HL-60/S4 treated with phorbol 12-myristate 13-acetate at 8.2 ng/mL for 4 days and 3 days (cell line): ENCODE measurements around the gene POM121.
"Not testable (repeated sequence)": the region's sequence is repeated elsewhere in the genome, so short reads cannot be mapped to it uniquely, and the experiment has no call there.

Experiments
- in situ Hi-C: fragments of 300-500 bp; cut with MboI; formaldehyde crosslinking; loops from 2 replicates; pipeline ENCODE4 v1.15.0; 2022; ENCODE audit warnings: low sequenced_read_pairs

Gene POM121

DNA sequence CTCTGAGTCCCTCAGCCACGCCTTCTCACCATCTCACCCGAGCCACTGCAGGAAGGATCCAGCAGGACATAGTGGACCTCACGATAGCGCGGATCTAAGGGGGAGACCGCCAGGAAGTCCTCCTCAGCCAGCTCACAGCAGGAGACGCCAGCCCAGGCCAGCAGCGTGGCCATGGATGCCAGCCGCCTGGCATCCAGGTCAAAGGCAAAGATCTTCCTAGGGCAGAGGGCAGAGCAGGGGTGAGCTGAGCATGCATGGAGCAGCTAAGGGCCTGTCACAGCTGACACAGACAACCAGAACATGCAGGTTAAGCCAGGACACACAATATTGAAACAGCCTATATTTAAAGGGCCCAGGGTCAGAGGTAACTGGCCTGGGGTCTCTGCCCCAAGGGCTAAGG lies 24.4 kb downstream of the POM121 start:
- in situ Hi-C loops: not testable (repeated sequence)

DNA sequence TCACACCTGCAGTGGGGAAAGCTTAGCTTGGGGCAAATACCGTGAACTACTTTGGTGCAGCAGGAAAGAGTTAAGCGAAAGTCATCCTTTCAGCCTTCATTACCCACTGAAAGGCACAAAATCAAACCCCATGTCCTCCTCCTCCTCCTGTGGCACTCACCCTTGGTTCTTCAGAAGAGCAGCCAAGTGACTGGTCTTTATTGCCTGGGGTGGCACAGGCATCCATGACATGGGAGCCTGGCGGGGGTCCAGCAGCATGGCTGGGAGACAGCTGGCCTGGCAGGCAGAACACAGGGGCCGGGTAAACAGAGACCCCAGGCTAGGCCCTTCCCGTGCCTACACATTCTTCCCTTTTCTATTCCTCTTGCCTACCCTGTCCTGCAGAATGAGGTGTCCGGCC lies 24.8 kb downstream of the POM121 start:
- in situ Hi-C loops: not testable (repeated sequence)

DNA sequence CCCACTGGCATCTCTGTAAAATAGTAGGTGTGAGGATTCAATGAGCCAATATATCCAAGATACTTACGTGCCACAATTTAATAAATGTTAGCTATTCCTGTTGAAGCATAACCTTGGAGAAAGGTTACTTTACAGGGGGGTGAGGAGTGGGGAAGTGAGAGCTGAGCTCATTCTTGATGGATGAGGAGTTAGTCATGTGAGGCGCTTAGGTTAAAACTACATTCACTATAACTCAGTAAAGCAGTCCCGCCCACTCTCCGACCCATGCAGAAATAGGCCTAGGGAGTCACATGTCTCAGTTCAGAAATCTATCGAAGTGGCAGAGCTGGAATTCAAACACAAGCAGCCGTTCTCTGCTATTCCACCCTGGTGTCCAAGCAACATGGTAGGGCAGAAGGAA lies 25.5 kb downstream of the POM121 start:
- in situ Hi-C loops: not testable (repeated sequence)

DNA sequence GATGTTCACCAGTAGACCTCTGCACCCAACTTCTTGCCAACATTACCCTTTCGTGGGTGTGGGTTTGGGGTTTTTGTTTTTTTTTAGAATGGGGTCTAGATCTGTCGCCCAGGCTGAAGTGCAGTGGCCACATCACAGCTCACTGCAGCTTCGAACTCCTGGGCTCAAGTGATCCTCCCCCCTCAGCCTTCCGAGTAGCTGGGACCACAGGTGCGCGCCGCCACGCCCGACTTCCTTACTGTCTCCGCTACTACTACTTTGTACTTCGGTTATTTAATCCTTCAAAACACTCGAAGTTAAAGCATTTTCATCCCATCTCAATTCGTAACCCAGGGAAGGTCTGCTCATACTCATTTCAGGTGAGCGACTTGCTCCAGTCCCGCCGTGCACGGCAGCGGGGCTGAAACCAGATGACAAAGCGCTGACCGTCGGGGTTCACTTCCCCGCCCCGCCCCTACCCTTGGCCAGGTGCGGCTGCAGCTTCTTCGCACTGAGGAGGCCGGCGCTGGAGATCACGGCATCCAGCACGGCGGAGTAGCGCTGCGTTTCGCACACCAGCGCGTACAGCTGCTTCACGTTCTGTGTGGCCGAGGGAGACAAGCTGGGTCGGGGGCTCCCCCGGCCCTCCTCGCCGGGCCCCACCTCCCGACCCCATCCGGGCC lies 29.1 kb downstream of the POM121 start:
- in situ Hi-C loops: not testable (repeated sequence)

DNA sequence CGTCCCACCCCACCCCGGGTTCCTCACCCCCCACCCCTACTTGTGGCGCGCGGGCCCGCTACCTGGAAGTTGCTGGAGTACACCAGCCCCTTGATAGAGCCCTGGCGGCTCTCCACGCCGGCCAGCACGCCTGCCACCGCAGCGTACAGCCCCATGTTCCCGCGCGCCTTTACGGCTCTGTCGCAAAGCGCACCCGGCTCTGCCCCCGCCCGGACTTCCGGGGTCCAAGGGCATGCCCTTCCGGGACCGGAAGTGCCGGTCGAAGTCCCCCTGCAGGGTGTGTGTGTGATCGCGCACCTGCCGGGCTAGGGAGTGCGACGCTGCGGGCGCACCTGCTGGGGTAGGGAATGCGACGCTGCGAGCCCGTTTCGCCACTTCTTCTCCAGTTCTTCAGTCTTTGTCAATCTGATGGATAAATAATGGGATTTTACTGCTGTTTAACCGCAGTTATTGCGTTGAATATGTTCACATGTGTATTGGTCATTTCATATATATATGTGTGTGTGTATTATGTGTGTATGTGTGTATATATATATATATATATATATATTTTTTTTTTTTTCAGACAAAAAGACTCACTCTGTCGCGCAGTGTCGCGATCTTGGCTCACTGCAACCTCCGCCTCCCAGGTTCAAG lies 29.8 kb downstream of the POM121 start:
- in situ Hi-C loops: not testable (repeated sequence)

DNA sequence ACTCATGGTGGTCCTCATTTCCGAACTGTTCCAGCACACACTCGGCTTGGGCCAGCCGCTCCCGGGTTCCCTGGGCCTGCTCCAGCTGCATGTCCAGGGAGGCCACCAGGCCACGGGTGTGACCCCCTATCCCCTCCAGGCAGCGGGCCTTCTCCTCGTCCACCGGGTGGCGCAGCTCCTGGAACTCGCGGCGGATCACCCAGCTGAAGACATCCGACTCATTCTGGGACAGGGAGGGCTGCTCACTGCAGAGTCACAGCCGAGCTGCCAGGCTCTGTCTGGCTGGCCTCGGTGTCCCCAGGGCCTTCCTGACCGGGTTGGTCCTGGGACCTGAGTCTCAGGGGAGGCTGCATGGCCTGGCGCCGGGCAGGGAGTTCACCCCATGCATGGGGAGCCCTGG lies 35.1 kb downstream of the POM121 start:
- in situ Hi-C loops: not testable (repeated sequence)

DNA sequence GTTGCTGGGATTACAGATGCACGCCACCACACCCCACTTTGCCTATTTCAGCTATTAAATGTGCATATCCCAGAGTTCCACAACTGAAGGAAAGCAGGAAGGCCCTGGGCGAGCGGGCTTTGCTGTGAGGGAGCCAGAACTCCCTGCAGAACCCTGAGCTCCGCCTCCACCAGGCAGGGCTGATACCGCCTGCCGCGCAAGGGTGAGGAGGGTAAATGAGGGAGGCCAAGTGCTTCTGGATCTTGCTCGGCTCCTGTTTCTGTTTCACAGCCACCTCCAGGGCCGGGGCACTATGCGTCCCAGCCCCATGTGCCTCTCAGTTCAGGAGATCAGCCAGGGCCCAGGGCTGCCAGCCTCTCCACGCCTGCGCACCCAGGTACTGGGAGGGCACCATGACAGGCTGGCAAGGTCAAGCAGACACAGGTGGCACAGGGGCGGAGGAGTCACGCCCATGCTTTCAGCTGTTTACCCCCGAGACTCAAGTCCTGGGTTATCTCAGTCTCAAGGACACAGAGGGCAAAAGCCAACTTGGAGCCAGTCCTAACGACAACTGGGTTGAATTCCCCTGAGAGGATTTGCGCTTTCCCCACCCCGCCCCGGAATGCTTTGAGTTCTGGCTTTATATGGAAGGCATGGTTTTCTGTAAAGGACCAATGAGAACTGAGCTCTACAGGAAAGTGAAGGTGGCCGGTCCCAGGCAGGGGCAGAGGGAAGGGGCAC lies 35.9 kb downstream of the POM121 start:
- in situ Hi-C loops: not testable (repeated sequence)

DNA sequence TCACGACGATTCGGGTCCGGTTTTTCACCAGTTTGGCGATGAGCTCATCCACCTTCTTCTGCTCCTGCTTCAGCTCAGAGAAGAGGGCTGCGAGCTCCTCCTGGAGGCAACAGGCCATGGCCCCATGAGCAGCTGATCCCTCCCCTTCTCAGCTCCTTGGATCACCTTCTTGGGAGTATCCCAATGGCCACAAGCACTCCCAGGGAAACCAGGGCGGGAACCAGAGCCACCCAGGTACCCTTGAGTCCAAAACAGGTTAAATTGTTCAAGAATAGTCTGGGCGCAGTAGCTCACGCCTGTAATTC lies 36.4 kb downstream of the POM121 start:
- in situ Hi-C loops: not testable (repeated sequence)

DNA sequence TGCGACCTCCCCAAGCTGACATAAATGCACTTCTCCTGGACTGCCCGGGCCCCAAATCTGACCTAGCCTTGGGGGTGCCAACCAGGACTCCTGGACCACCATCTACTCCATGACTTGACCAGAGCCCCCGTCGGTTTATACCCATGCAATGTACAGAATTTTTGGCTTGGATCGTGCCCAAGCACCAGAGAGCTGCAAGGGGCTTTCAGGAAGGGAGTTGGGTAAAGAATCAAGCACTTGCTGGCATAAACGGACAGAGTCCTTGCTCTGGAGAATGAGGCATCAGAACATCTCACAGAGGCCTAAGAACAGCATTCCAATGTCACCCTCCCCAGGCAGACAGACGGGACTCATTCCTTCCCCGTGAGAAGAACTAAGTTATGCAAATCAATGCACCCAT lies 38.2 kb downstream of the POM121 start:
- in situ Hi-C loops: not testable (repeated sequence)

DNA sequence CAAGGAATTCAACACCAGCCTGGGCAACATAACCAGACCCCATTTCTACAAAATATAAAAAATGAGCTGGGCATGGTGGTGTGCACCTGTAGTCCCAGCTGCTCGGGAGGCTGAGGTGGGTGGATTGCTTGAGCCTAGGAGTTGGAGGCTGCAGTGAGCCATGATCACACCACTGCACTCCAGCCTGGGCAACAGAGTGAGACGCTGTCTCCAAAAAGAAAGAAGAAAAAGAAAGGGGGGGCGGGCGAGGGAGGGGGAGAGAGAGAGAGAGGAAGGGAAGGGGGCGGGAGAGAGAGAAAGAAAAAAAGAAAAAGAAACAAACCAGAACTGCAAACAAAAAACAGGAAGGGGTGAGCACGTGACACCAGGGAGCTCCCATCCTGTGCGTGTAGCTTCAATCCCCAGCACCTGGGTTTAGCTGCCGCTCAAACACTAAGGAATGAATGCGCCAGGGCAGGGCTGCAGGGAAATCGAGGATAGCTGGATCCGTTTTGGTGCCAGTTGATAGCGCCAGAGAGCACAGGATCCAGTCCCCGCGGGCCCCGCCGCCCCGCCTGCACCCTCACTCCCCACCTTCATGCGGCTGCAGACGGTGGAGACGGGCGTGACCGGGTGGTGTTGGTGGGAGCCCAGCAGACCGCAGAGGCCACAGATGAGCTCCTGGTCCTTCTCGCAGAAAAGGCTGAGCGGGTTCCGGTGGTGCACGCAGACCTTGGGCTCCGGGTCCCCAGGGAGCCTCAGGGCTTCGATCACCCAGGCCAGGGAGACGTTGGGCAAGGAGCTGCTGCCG lies 40.5 kb downstream of the POM121 start:
- in situ Hi-C loops: not testable (repeated sequence)

DNA sequence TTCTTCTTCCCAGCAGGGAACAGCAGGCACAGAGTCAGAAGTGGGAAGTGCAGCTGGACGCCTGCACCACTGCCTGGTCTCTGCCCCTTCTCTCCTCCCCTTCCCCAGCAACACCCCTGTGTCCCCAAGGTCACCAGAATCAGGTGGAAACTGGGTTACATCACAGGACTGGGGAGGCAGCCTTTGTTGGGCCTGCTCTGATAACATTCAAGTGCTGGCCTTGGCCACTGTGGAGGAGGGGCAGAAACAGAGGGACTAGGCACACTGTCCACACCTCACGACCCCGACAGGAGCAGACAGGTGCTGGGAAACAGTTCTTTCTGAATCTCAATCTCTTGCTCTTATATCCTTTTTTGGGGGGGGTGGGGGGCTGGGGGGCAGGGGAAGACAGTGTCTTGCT lies 42.0 kb downstream of the POM121 start:
- in situ Hi-C loops: not testable (repeated sequence)

DNA sequence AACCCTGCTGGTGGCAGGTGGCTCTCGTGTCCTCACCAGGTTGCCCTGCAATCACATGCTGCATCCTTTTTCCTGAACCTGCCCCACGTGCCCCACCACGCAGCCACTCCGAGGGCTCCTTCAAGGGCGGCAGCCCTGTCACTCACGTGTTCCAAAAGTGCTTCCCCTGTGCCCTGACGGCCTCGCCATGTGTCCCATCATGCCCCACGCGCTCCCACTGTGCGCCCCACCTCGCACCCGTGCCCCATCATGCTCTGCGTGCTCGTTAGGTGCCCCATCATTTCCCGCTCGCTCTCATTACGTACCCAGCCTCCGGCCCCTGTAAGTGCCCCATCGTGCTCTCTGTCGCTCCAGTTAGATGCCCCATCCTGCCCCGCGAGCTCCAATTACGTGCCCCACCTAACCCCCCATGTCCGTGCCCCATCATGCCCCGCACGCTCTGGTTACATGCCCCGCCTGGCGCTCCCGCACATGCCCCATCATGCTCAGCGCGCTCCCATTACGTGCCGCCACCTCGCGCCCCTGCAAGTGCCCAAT lies 44.2 kb downstream of the POM121 start, which contains the start of gene TRIM74:
TSS of gene TRIM74 (minus strand) at position 487 of the 537 bp plus-strand sequence. CDS start 3,309 bp downstream, outside the sequence.
- in situ Hi-C loops: not testable (repeated sequence)

DNA sequence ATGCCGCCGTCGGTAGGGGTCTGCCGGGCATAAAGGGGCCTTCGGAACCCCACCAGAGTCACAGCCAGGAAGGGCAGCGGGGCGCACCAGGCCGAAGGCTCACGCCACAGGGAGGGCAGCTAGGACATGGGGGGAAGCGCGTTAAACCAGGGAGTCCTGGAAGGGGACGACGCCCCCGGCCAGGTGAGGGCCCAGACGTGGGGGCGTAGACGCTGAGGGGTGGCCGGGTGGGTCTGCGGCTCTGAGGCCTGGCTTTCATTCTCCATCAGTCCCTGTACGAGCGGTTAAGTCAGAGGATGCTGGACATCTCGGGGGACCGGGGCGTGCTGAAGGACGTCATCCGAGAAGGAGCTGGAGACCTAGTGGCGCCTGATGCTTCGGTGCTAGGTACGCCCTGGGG lies 44.8 kb downstream of the POM121 start:
- in situ Hi-C loops: not testable (repeated sequence)

DNA sequence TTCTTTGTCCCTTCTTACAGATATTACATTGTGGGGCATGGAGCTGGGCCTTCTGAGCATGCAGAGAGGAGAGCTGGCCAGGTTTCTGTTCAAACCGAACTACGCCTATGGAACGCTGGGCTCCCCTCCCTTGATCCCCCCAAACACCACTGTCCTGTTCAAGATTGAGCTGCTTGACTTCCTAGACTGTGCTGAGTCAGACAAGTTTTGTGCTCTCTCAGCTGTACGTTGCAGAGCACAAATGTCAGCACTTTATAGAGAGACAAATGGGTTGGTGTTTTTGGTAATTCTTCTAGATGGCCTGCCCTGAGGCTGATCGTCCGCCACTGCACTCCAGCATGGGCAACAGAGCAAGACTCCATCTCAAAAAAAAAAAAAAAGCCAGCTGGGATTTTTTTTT lies 46.6 kb downstream of the POM121 start:
- in situ Hi-C loops: not testable (repeated sequence)

DNA sequence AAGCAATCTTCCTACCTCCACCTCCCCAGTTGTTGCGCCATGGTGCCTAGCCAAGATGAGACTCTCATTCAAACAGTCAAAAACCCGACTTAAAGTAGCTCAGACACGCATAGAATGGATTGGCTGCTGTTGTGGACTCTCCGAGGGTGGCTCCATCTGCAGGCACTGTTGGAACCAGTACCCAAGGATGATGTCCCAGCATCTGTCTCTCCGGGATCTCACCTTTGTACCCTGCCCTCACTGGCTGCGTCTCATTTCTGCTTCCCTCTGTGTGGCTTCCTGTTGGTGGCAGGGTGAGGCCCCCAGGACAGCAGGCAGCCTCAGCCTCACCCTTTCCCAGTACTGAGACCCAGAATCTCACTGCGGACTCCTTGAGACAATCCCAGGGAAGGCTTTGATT lies 49.9 kb downstream of the POM121 start:
- in situ Hi-C loops: not testable (repeated sequence)

DNA sequence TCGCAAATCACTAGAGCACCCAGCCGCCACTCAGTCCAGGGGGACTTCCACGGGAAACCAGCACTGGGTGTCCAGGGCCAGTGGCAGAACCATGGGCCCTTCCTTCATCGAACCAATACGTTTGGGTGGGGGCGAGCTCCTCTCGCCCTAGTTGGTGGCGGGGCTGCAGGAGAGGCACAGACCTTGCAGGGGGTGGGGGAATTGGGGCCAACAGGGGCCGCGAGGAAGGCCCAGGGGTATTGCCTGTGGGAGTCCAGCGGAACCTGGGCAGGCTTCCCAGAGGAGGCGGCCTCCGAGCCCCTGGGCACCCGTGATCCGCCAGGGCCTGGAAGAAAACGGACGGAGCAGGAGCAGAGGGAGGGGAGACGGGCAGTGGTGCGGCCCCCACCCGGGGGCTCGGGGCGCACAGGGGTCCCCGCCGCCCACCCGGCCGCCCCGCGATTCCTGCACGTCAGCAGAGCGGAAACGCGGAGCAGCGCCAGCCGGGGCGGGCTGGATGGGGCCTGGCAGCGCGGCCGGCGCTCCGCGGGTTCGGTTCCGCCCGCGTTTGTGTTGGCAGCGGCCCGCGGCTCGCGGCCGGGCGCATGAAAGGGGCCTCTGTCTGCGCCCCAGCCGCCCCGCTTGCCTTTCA lies 50.9 kb downstream of the POM121 start:
- in situ Hi-C loops: not testable (repeated sequence)

DNA sequence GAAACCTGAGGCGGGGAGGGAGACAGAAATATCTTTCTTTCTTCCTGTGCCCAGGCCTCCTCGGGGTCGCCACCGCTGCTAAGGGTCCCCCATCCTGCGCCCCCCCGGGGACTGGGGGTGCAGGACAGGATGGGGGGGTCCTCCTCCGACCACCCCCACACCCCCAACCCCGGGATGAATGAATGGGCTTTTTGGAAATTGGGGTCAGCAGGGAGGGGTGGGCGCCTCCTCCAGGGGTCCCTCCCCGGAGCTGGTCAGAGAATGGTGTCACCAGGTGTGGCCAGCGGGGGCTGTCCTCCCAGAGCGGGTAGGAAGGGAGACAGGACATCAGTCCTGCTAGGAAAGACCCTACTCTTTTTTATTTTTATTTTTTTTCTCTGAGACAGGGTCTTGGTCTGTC lies 51.5 kb downstream of the POM121 start:
- in situ Hi-C loops: not testable (repeated sequence)

DNA sequence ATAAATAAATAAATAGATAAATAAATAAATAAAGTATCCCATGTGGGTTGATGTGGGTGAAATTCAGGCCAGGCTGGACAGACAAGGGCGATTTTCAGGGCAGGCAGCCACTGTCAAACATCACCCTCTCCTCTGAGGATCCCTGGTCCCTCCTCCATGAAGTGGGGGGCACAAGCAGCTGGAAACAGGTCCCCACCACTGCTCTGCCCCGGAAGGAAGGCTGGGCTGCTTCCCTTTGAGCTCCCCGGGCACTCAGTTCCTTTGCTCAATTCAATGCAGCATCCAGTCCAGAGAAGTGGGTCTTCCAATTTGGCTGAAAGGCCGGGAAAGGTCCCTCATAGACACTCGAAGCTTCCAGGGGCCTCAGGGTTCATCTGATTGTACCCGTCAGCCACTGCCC lies 55.5 kb downstream of the POM121 start:
- in situ Hi-C loops: not testable (repeated sequence)

DNA sequence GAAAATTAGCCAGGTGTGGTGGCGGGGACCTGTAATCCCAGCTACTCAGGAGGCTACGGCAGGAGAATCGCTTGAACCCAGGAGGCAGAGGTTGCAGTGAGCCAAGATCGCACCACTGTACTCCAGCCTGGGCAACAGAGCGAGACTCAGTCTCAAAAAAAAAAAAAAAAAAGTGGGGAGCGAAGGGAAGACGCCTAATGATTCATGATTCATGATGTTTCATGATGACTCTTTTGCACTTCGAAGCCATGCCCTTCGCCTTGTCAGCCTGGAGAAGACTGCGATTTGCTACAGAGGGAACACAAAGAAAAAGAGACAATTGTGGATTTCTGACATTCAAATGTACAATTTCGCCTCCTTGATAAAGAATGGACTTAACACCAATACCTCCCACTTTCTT lies 57.2 kb downstream of the POM121 start:
- in situ Hi-C loops: not testable (repeated sequence)

DNA sequence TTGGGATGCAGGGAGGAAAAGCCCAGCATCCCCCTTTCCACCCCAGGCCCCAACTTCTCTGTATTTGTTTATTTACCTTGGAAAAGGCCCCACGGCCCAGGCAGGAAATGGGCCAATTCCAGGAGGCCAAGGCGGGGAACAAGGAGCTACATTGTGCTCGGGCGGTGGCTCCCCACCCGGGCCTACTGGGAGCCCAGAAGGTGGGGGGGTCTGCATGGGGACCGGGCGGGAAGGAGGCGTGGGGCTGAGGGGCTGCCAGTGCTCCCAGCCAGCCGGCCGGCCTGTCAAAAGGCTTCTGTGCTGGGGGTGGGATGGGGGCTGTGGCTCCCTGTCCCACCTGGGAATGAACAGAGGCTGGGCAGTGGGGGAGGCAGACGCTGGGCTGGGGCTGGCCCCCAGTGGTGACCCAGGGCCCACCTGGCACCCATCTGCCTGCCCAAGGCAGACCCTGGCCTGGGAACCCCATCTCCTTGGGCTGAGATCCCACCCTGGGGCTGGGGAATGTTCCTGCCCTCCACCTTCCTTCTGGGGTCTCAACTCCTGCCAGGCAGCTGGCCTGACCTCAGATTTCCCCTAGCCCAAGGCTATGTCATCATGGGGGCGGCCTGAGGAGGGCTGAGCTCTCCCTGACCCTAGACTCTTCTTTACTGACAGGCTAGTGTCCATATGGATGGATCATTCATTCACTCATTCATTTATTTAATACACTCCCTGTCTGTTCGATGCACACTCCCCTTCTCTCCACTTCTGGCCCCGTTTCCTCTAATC lies 65.4 kb downstream of the POM121 start:
- in situ Hi-C loops: not testable (repeated sequence)
